Renal cortex interstitium (tissue), 11 donors: ENCODE data around the gene PAXIP1. TPM values are rescaled to one million over a fixed set of nuclear protein-coding genes. Genes with fewer than 3 reads are reported as not detected.

ENCODE experiments used
- DNase-seq, 11 donors: peaks; one replicate each; pipeline ENCODE4 v3.0.0-alpha.2; 2013; ENCODE audit warnings: low read depth in 9 of 11, low spot score in 4 of 11; ENCODE audit errors: extremely low read depth in 1 of 11
- polyA plus RNA-seq, 3 donors: library from polyadenylated mRNA; unstranded; fragments of 120-200 nt; gene quantifications; one replicate each; pipeline ENCODE4 v1.2.1, GENCODE V29; 2013; ENCODE audit not compliant: insufficient read length in 3 of 3

PAXIP1 gene
- polyA plus RNA-seq, 3 donors, result 20.6 to 26.3 (median 21.5) TPM

GRCh38 chr7:155001756-155002410 lies 1.0 kb downstream of the PAXIP1 start:
- DNase-seq, result no peak

- DNase-seq, result no peak
Measured at GRCh38 chr7:155000795-155001194, 2.1 kb downstream of the PAXIP1 start.

DNA sequence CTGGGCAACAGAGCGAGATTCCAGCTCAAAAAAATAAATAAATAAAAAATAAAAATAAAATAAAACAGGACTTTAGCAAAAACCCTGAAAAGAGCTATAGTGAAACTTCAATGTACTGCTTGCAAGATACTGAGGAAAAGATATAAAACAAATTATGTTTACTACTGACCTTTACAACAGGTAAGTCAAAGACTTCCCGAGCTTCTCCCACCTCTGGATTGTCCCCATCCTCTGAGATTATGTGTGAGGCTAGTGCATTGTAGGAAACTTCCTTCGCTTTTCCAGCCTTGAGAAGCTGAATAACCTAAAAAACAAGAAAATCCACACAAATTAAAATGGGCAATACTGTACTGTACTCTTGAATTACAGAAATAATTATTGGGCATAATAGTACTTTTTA lies 4.4 kb downstream of the PAXIP1 start:
- no peak for DNase-seq

GRCh38 chr7:154997840-154998370 lies 5.0 kb downstream of the PAXIP1 start:
- DNase-seq, result no peak

DNA sequence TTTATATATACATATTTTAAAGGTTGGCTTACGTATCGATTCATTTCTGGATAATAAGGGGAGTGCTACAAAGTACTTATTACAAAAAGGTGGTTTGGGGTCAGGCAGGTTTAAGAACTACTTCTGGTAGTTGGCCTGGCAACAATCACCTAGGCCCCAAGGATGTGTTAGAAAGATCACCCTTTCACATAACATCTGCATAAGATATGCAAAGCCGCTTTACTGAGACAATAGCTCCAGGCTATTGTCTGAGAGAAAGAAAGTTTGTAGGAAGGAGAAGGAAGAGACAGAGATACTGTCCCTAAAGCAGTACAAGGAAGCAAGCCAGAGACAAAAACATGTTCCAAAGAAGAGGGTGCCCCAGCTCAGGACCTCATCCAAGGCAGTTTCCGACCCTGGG lies 6.2 kb downstream of the PAXIP1 start:
- DNase-seq, result no peak

GRCh38 chr7:154996101-154996500 lies 6.8 kb downstream of the PAXIP1 start:
- DNase-seq, result no peak

DNA sequence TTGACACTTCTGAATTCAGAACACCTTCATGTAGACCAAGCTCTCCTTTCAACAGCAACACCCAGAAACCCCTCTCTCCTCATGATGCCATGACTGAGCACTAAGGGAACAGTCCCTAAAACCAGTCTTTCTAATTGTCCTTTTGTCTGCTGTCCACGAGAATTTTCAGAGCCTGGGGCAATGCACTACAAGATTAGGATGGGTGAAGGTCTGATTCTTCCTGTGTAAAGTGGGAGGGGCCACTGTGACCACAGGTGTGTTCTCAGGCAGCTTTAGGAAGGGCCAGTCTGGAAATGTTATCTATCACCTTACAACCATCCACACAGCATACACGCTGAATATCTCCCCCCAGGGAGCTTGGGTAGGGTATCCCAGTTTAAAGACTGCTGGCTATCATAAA lies 7.9 kb downstream of the PAXIP1 start:
- DNase-seq, result no peak

DNA sequence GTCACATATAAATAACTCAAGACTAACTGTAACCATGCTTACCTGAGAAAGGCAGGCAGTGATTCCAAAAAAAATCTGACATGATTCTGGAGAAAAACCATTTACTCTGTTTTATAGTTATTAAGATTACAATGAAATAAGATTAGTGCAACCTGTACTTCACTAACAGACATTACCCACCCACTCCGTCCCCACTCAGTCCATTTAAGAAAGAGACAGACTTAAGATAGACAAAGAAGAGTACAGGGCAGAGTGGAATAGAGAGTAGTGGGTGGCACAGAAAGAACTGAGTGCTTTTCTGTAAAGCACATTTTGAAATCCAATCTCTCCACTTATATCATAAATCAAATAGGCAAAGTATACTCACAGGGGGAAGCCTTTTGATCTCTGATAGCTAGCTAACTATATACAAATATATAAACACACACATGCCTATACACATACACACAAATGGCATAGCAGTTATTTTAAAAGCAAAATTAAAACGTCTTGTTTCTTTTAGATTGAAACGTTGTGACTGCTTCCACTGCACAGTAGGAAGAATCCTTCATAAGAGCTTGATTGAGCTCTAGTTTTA lies 11.9 kb downstream of the PAXIP1 start:
- DNase-seq, result no peak

GRCh38 chr7:154987571-154987970 lies 15.4 kb downstream of the PAXIP1 start:
- DNase-seq, result no peak

DNA sequence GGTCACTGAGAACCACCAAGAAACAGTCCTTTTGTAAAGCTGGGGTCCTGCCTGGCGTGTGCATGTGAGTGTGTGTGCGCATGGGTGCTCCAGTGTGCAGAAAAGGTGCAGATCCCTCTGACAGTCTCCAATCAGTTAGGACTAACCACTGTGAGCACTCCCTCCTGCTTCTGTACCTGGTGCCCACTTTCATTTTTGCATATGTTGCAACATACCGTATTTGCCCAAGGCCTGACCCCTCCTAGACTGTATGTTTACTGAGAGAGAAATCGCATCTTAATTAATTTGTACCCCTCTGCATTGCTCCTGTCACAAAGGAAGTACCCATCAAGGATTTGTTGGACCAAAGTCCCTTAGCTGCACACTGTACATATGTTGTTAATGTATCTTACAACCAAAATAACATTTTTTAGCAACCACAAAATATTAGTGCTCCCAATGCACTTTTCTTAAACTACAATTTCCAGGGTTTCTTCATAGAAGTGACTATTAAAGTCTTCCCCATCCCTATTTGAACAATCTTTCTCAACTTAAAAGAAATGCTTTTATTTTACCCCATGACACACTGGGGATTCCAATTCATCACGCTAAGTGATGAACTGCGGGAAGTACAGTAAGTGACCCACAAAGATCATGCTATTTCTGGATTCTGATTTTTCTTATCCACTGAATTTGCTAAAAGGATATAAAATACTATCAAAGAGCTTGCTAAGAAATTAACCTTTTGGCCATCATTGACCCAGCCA lies 16.6 kb downstream of the PAXIP1 start:
- DNase-seq, result no peak

DNA sequence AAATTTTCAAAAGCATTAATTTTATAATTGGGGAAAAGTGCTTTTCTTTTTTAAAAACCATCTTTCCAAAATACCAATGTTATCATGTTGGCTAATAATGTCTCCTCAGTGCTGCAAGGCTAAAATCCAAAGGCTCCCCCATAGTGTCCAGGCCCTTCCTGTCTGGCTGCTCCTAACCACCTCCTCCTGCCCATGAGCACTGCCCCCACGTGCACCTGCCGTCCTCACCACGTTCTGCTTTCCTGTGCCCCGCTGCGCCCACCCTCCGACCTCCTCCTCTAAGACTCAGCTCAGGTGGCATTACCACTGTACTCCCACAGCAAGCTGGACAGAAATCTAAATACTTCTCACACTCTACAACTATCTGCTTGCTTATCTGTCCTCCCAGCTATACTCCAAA lies 17.7 kb downstream of the PAXIP1 start:
- DNase-seq, result no peak

- DNase-seq, result no peak
Measured at GRCh38 chr7:154984601-154985188, 18.2 kb downstream of the PAXIP1 start.

- DNase-seq, result no peak
Measured at GRCh38 chr7:154978017-154978416, 24.9 kb downstream of the PAXIP1 start.

- no peak for DNase-seq
Measured at GRCh38 chr7:154977250-154977649, 25.7 kb downstream of the PAXIP1 start.

DNA sequence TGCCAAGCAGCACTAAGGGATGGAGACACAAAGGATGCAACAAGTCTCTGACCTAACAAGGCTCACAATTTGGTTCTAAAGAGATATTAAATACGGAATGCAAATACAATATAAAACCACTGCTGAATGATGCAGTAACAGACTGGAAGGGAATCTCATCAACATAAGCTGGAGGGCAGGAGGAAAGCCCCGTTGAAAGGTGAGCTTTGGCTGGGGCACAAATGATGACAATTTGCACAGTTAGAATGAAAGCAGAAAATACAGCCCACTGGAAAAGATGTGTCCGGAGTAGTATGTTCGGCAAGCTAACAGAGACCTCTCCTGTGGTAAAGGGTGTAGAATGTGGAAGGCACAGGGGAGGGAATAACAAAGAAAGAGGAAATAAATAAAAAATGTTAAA lies 26.1 kb downstream of the PAXIP1 start:
- no peak for DNase-seq

GRCh38 chr7:154975984-154976383 lies 26.9 kb downstream of the PAXIP1 start:
- no peak for DNase-seq

DNA sequence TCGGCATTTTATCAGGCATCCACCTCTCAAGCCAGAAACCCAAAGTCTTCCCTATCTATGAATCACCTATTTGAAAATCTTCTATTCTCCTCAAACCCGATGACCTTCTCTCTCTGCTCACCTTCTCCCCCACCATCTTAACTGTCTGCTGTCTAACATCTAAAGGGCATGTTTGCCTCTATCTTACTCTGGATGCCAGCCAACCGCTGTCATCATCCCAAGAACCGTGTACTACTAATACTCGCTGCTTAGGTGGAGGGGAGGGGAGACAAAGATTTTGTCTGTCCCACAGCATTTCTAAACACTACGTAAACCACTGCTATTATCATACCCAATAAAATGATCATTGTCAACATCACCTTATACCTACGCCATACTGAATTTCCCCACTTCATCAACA lies 29.5 kb downstream of the PAXIP1 start:
- no peak for DNase-seq

- no peak for DNase-seq
Measured at GRCh38 chr7:154968336-154969001, 34.5 kb downstream of the PAXIP1 start.

GRCh38 chr7:154967401-154967955 lies 35.4 kb downstream of the PAXIP1 start:
- no peak for DNase-seq
